Neuronal stem cell (in vitro differentiated cells): ENCODE measurements around the gene TMEM86B. TPM values are rescaled to one million over a fixed set of nuclear protein-coding genes. Genes with fewer than 3 reads are reported as not detected.

Experiments
- small RNA-seq: library from polyadenylated mRNA; stranded (forward); fragments of <200 nt; extraction: miRNeasy Mini kit (QIAGEN cat#:217004); gene quantifications from one replicate; pipeline ENCODE3, GENCODE V24; 2013; ENCODE audit not compliant: insufficient read depth

The TMEM86B gene

Small RNAs within 50 kb of the gene (small RNA-seq; reads per million reads assigned to genes)
- not detected for gene MIR6802
- not detected for gene MIR6803
- gene MIR6804 = 1.2 reads per million
